Endothelial cell of umbilical vein (primary cell): Measurements from ENCODE around the gene SFTA2.

Source experiments
- CTCF ChIP-seq, 2 donors: IDR thresholded peaks; 1 replicate in 1 of 2; 2 replicates in 1 of 2; pipeline ENCODE4 v1.5.1; 2011; ENCODE audit warnings: low read length in 2 of 2, mild to moderate bottlenecking in 2 of 2, moderate library complexity in 2 of 2, control low read depth in 1 of 2, inconsistent platforms in 1 of 2, low read depth in 1 of 2; ENCODE audit not compliant: insufficient read depth in 1 of 2; ENCODE audit errors: extremely low read depth in 1 of 2
- EZH2 ChIP-seq: IDR thresholded peaks from 2 replicates; pipeline ENCODE4 v1.6.1; 2012; ENCODE audit warnings: borderline replicate concordance, low read depth, mild to moderate bottlenecking, moderate library complexity, low read length, inconsistent platforms; ENCODE audit not compliant: severe bottlenecking
- FOS ChIP-seq: IDR thresholded peaks from 2 replicates; pipeline ENCODE4 v1.6.1; 2011; ENCODE audit warnings: mild to moderate bottlenecking, low read length, moderate library complexity, borderline replicate concordance; ENCODE audit not compliant: insufficient read depth
- MAX ChIP-seq: IDR thresholded peaks from 2 replicates; pipeline ENCODE4 v1.6.1; 2011; ENCODE audit not compliant: insufficient read depth, insufficient read length
- MYC ChIP-seq: IDR thresholded peaks from one replicate; pipeline ENCODE4 v1.6.1; 2011; ENCODE audit warnings: mild to moderate bottlenecking, low read depth, low read length
- POLR2AphosphoS5 ChIP-seq: IDR thresholded peaks from 2 replicates; pipeline ENCODE4 v1.6.1; 2012; ENCODE audit warnings: low read depth, mild to moderate bottlenecking, control low read depth, low read length, moderate library complexity; ENCODE audit not compliant: insufficient read depth

DNA sequence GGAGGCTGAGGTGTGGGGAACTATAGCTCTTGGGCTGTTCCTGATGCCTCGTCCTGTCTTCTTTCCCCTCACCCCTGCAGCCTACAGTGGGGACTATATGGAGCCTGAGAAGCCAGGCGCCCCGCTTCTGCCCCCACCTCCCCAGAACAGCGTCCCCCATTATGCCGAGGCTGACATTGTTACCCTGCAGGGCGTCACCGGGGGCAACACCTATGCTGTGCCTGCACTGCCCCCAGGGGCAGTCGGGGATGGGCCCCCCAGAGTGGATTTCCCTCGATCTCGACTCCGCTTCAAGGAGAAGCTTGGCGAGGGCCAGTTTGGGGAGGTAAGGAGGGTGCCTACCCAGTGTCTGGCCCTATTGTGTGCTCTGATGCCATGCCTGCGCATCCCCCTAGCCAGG is 35.4 kb downstream of the SFTA2 start:
- no peak for TF ChIP-seq MYC
- TF ChIP-seq EZH2 = no peak
- TF ChIP-seq CTCF (IDR thresholded peaks at IDR 0.05; ENCODE audit: extremely low read depth in 1 of 2, insufficient read depth in 1 of 2, low read depth in 1 of 2, low read length in 2 of 2) = no peak
- no peak for TF ChIP-seq POLR2AphosphoS5
- no peak for TF ChIP-seq FOS
- TF ChIP-seq MAX = no peak
